HFF-Myc (cell line): Measurements from ENCODE around the gene NTM.

Experiments
- DNase-seq: peaks from one replicate; pipeline ENCODE4 v3.0.0-alpha.2; 2011; ENCODE audit warnings: low read depth; ENCODE audit errors: extremely low read depth
- H3K4me3 ChIP-seq: replicated peaks from 2 replicates; pipeline ENCODE4 v1.5.1; 2011; ENCODE audit warnings: low read depth, mild to moderate bottlenecking, control low read depth, low read length
- TF ChIP-seq, protein P1 (sequence below): IDR thresholded peaks from 2 replicates; pipeline ENCODE4 v1.5.1; 2012; ENCODE audit warnings: mild to moderate bottlenecking, low read depth, low read length, control low read depth; ENCODE audit errors: missing control alignments

Gene NTM

DNA sequence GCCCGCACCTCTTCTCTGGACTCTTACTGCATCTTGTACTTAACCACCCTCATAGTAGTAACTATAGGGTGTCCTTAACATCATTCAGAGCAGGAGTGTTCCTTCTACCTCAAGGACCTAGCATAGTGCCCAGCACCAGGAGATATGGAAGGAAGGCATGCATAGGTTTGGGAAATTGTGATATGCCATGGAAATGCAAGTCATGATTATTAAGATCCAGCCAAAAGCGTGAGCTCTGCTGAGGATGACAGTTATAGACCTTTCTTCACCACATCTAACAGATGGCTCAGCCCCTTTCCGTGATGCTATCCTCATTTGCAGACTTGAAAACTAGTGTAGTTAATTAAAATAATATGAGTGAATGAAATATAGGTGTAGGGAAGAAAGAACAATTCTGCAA is 746.1 kb downstream of the NTM start:
- DNase-seq = no peak
- no peak overlapping the region for H3K4me3 ChIP-seq
- TF ChIP-seq, protein P1, sequence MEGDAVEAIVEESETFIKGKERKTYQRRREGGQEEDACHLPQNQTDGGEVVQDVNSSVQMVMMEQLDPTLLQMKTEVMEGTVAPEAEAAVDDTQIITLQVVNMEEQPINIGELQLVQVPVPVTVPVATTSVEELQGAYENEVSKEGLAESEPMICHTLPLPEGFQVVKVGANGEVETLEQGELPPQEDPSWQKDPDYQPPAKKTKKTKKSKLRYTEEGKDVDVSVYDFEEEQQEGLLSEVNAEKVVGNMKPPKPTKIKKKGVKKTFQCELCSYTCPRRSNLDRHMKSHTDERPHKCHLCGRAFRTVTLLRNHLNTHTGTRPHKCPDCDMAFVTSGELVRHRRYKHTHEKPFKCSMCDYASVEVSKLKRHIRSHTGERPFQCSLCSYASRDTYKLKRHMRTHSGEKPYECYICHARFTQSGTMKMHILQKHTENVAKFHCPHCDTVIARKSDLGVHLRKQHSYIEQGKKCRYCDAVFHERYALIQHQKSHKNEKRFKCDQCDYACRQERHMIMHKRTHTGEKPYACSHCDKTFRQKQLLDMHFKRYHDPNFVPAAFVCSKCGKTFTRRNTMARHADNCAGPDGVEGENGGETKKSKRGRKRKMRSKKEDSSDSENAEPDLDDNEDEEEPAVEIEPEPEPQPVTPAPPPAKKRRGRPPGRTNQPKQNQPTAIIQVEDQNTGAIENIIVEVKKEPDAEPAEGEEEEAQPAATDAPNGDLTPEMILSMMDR = no peak

DNA sequence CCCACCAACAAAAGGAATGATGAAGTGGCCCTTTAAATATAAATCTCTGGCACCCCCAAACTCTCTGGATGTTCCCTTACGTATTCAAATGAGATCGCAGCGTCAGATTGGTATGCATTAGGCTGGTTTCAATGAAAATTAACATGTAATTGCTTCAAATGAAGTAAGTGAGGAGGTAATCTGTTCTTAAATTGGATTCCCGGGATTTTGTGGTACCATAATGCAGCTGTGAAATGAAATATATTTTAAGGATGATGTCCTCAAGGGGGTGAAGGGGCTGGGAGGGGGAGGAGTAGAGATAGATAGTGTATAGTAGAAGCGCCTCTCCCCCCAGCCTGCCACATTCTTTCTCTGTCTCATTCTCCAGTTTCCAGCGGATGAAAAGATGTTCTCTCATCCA is 748.2 kb downstream of the NTM start:
- DNase-seq = no peak
- TF ChIP-seq, protein P1 = no peak
- no peak overlapping the region for H3K4me3 ChIP-seq

DNA sequence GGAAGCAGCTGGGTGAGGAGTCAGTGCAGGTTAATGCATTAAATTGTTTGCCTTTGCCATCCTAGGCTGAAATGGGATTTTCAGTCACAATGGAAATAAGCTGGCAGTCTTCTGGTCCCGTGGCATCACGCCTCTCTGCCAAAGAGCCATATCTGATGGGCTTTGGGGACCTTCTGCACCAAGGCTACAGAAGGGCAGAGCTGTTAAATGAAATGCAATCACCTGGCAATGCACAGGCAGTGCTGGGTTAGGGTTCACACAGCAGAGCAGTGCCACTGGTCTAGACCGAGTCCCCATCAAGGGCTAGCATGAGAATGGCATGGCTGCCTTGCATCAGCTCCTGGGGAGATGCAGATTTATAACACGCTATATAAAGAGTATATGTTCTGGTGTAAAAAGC is 749.2 kb downstream of the NTM start:
- TF ChIP-seq, protein P1 = no peak
- no peak for DNase-seq
- H3K4me3 ChIP-seq = no peak overlapping the region

DNA sequence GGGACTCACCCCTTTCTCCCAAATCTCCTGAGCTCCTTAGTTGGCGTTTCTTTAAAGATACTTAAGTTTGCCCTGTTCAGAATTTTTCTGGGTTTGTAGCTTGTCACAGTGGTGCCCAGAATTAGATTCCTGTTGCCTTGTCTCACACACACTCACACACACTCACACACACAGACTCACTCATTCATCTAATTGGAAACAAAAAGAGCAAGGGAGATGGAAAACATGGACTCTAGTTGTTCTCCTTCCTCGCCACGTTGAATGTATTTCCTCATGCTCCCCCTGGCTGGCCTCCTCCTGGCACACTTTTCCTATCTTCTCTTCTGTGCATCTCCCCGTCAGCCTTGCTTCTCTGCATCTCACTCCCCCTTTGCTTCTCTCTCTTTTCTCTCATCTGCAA is 752.3 kb downstream of the NTM start:
- no peak overlapping the region for H3K4me3 ChIP-seq
- DNase-seq = no peak
- TF ChIP-seq, protein P1 = no peak

DNA sequence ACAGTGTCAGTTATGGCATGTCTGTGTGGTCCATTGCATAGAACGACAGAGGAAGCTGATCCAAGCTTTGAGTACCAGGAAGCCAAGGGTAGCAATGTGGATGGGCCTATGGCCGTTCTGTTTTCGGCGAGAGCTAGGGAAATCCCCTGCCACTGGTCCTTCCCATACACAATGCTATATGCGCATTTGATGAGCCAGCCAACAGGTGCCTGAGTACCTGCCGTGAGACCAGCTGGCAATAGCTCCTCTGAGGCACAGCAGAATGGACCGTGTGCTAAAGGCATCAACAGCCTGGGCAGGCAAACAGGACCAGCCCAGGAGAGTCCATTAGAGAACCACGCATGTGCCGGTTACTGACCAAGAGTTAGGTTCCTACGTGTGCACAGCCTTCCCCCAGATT is 753.0 kb downstream of the NTM start:
- no peak for DNase-seq

DNA sequence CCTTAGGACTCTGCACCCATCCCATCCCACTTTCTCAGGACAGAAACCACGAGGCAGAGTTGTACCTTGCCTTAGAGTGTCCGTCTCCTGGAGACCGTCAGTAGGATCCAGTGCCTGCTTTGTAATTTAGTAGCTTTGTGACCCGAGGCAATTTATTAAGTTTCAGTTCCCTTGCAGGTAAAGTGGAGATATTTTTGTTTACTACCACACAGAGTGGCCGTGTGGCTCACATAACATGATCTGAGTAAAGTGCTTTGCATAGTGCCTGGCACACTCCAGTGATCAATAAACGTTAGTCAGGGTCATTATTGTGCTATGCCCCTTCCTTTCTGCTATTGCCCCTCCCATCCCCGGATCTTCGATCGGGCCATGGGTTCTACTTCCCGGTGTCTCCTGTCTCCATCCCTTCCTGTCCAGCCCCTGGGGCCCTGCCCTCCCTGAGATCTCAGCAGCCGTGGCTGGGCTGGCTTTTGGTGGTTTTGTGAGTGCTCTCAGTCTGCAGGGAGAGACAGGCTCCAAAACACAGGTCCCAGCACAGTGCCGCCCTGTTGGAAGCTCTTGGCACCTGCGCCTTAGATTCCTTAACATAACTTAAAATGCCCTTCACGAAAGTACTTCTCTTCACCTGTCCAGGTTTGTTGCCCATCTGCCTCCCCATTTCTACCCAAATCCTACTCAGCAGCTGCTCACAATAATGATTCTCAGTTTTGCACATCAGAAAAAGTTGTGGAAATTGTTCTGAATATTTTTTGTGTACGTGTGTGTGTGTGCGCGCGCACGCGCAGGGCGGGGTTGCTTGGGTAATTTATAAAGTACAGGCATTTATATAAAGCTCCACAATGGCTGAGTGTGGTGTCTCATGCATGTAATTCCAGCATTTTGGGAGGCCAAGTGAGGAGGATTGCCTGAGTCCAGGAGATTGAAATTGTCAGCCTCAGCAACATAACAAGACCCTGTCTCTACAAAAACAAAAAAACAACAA is 753.7 kb downstream of the NTM start:
- TF ChIP-seq, protein P1 = no peak
- no peak for DNase-seq
- no peak overlapping the region for H3K4me3 ChIP-seq

More for the DNA sequence above, 753.0 kb downstream of the NTM start:
- TF ChIP-seq, protein P1 = no peak
- no peak overlapping the region for H3K4me3 ChIP-seq
